HEK293 (cell line): ENCODE data around the gene CRY1.

ENCODE experiments used
- CTCF ChIA-PET: fragments of 350-600 bp; formaldehyde crosslinking; extraction: SDS; loops from one replicate; lab custom pipeline; 2021; ENCODE audit warnings: antibody characterized with exemption; lab: Yijun Ruan, JAX
- POLR2A ChIA-PET: fragments of 300-600 bp; formaldehyde crosslinking; extraction: SDS; loops from one replicate; lab custom pipeline; 2020; ENCODE audit warnings: antibody characterized with exemption, inconsistent platforms; lab: Yijun Ruan, JAX
- H3K27ac ChIP-seq: fragments of 200-500 bp; sonication (Bioruptor generic); 2 replicates; pipeline ENCODE4 v1.5.1; 2014; ENCODE audit warnings: low read depth, low read length, control low read depth, inconsistent platforms; ENCODE audit errors: extremely low read depth
- H3K36me3 ChIP-seq, 2 experiments: fragments of 200-500 bp in 1 of 2; sonication (Bioruptor generic) in 1 of 2; 1 replicate in 1 of 2; 2 replicates in 1 of 2; pipeline ENCODE4 v1.5.1; 2014 to 2017; ENCODE audit warnings: inconsistent platforms in 2 of 2, low read length in 2 of 2; ENCODE audit not compliant: control insufficient read depth in 2 of 2, insufficient read depth in 1 of 2
- H3K4me1 ChIP-seq: fragments of 200-500 bp; sonication (Bioruptor generic); 2 replicates; pipeline ENCODE4 v1.5.1; 2014; ENCODE audit warnings: mild to moderate bottlenecking, low read length, inconsistent platforms; ENCODE audit not compliant: control insufficient read depth, insufficient read depth
- H3K4me3 ChIP-seq: 2 replicates; pipeline ENCODE4 v1.5.1; 2011; ENCODE audit warnings: low read depth, mild to moderate bottlenecking, control low read depth, low read length, moderate library complexity
- H3K9me3 ChIP-seq: fragments of 200-500 bp; sonication (Bioruptor generic); 2 replicates; pipeline ENCODE4 v1.5.1; 2014; ENCODE audit warnings: low read depth, low read length, inconsistent platforms; ENCODE audit not compliant: control insufficient read depth, insufficient read depth
- ATF2 ChIP-seq: fragments of 450-650 bp; formaldehyde crosslinking; IDR thresholded peaks from 2 replicates; pipeline ENCODE4 v1.5.1; 2016; ENCODE audit warnings: missing biosample characterization, missing genetic modification characterization, low read depth
- IKZF3 ChIP-seq: fragments of 450-650 bp; IDR thresholded peaks from 2 replicates; pipeline ENCODE4 v1.5.0; 2018; ENCODE audit warnings: missing biosample characterization, mild to moderate bottlenecking, missing genetic modification characterization, moderate library complexity
- KLF10 ChIP-seq: fragments of 450-650 bp; IDR thresholded peaks from 2 replicates; pipeline ENCODE4 v1.5.1; 2018; ENCODE audit warnings: missing biosample characterization, mild to moderate bottlenecking, missing genetic modification characterization
- MZF1 ChIP-seq: fragments of 450-650 bp; formaldehyde crosslinking; IDR thresholded peaks from 2 replicates; pipeline ENCODE4 v1.5.1; 2017; ENCODE audit warnings: missing biosample characterization, missing genetic modification characterization, borderline replicate concordance
- PBX3 ChIP-seq: sonication (generic); formaldehyde crosslinking; IDR thresholded peaks from 2 replicates; pipeline ENCODE4 v1.8.1; 2022; ENCODE audit warnings: mild to moderate bottlenecking, moderate library complexity, missing genetic modification reagents
- ZBTB44 ChIP-seq: fragments of 450-650 bp; IDR thresholded peaks from 2 replicates; pipeline ENCODE4 v1.5.1; 2018; ENCODE audit warnings: missing biosample characterization, mild to moderate bottlenecking, missing genetic modification characterization
- ZFP41 ChIP-seq: fragments of 450-650 bp; formaldehyde crosslinking; IDR thresholded peaks from 2 replicates; pipeline ENCODE4 v1.5.1; 2016; ENCODE audit warnings: missing biosample characterization, missing genetic modification characterization, borderline replicate concordance
- ZNF174 ChIP-seq: fragments of 450-650 bp; formaldehyde crosslinking; IDR thresholded peaks from 2 replicates; pipeline ENCODE4 v1.5.0; 2017; ENCODE audit warnings: missing biosample characterization, mild to moderate bottlenecking, missing genetic modification characterization
- ZNF175 ChIP-seq: fragments of 450-650 bp; formaldehyde crosslinking; IDR thresholded peaks from 2 replicates; pipeline ENCODE4 v1.5.1; 2016; ENCODE audit warnings: missing biosample characterization, missing genetic modification characterization
- ZNF24 ChIP-seq: fragments of 450-650 bp; formaldehyde crosslinking; IDR thresholded peaks from 2 replicates; pipeline ENCODE4 v1.5.1; 2016; ENCODE audit warnings: missing biosample characterization, missing genetic modification characterization
- ZNF362 ChIP-seq: fragments of 450-650 bp; formaldehyde crosslinking; IDR thresholded peaks from 2 replicates; pipeline ENCODE4 v1.5.1; 2016; ENCODE audit warnings: missing biosample characterization, missing genetic modification characterization
- ZNF423 ChIP-seq: fragments of 450-650 bp; formaldehyde crosslinking; IDR thresholded peaks from 2 replicates; pipeline ENCODE4 v1.5.1; 2016; ENCODE audit warnings: missing biosample characterization, missing genetic modification characterization
- ZNF518A ChIP-seq: fragments of 450-650 bp; formaldehyde crosslinking; conservative IDR thresholded peaks from 2 replicates; pipeline ENCODE4 v1.5.1; 2016; ENCODE audit warnings: low read depth, missing biosample characterization, missing genetic modification characterization
- ZNF558 ChIP-seq: fragments of 450-650 bp; formaldehyde crosslinking; IDR thresholded peaks from 2 replicates; pipeline ENCODE4 v1.5.1; 2016; ENCODE audit warnings: missing biosample characterization, missing genetic modification characterization
- ZNF76 ChIP-seq: fragments of 450-650 bp; formaldehyde crosslinking; IDR thresholded peaks from 2 replicates; pipeline ENCODE4; 2016; ENCODE audit warnings: low read depth, missing biosample characterization, missing genetic modification characterization, borderline replicate concordance
- ZSCAN5A ChIP-seq: fragments of 450-650 bp; formaldehyde crosslinking; IDR thresholded peaks from 2 replicates; pipeline ENCODE4 v1.5.1; 2016; ENCODE audit warnings: missing biosample characterization, missing genetic modification characterization
- ZXDB ChIP-seq: fragments of 450-650 bp; formaldehyde crosslinking; IDR thresholded peaks from 2 replicates; pipeline ENCODE4 v1.5.1; 2016; ENCODE audit warnings: missing biosample characterization, missing genetic modification characterization
- TF ChIP-seq, protein P1 (sequence below): fragments of 450-650 bp; formaldehyde crosslinking; IDR thresholded peaks from 2 replicates; pipeline ENCODE4 v1.5.1; 2017; ENCODE audit warnings: missing biosample characterization, missing genetic modification characterization

CRY1 gene

GRCh38 chr12:106955377-106956047 lies 137.8 kb downstream of the CRY1 start, which contains the start of gene TMEM263 (continued):
- TF ChIP-seq ZSCAN5A (tag by site-specific recombination) (no peak), ZNF76 (tag by site-specific recombination) (peak; percentile 29; the same call in 1 of the 2 replicates), ZNF24 (tag by site-specific recombination) (no peak), ZNF558 (tag by site-specific recombination) (no peak), KLF10 (tag by site-specific recombination) (peak; percentile 97), ZNF175 (no peak)

DNA sequence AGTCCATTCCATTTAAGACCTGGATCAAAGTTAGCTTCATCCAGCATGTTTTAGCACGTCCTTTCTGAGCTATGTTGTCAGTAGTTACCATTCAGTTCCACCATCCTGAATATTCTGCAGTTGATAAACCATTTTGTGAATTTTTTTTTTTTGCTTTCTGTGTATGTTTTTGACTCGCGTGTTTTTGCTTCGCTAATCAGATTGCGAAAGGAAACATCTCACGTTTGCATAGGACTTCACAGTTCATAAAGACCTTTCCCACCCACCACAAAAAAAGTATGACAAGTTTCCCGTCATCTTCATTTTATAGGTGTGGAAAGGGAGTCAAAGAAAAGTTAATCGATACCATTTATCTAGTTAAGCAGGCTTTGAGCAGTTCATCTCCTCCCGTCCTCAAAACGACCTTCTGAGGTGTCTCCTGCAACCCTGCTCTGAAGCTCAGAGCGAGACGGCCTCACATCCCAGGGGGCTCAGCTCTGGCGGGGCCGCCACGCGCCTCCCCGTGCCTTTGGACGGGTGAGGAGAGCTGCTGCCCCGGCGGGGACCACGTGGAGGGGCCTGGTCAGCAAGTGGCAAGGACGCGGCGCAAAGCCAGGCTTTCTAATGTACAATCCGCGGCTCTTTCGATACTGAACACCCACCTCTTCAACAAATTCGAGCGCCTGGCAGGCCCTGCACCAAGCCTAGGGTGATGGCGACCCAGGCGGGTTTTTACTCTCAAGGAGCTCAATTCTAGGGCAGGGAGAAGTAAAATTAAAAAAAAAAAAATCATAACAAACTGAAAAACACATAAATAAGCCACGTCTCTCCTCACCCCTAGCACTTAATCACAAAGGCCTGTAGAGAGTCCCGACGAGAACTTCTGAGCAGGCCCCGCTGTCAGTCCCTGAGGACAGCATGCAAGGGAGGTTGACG lies 138.6 kb downstream of the CRY1 start:
- CTCF ChIA-PET: interaction anchor here (0.6 to 0.9 kb wide), 4 partner anchors 35 to 818 kb away, joined by 3 read pairs; no protein-coding TSS in a partner anchor
- H3K9me3 ChIP-seq: no peaks in the 10 kb centered on the region
- H3K4me3 ChIP-seq: peak overlapping the region; percentile 59
- POLR2A ChIA-PET: interaction anchor here (0.7 to 2.4 kb wide), 8 partner anchors 14 to 597 kb away, joined by 3 to 34 read pairs (median 10); partner anchors contain the start of genes CRY1, MTERF2 and POLR3B
- no peaks in the 10 kb centered on the region; a peak in 1 of 3 replicates for H3K36me3 ChIP-seq
- H3K27ac ChIP-seq: peak overlapping the region; percentile 96
- H3K4me1 ChIP-seq: peaks cover 15% of the 10 kb centered on the region
- TF ChIP-seq, protein P1, sequence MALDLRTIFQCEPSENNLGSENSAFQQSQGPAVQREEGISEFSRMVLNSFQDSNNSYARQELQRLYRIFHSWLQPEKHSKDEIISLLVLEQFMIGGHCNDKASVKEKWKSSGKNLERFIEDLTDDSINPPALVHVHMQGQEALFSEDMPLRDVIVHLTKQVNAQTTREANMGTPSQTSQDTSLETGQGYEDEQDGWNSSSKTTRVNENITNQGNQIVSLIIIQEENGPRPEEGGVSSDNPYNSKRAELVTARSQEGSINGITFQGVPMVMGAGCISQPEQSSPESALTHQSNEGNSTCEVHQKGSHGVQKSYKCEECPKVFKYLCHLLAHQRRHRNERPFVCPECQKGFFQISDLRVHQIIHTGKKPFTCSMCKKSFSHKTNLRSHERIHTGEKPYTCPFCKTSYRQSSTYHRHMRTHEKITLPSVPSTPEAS (tag by site-specific recombination): no peak
- TF ChIP-seq ZNF518A (tag by site-specific recombination) (0 out of 2 replicates have a peak, but pooled peaks have one; percentile 42), MZF1 (no peak), ZNF362 (tag by site-specific recombination) (no peak), ZNF423 (tag by site-specific recombination) (no peak), ZXDB (tag by site-specific recombination) (no peak), ZBTB44 (tag by site-specific recombination) (no peak), IKZF3 (tag by site-specific recombination) (no peak), PBX3 (no peak), ZFP41 (tag by site-specific recombination) (no peak), ATF2 (tag by site-specific recombination) (no peak), ZNF174 (tag by site-specific recombination) (no peak)
